HepG2 (cell line): ENCODE data around the gene TGFBI. TPM values are rescaled to one million over a fixed set of nuclear protein-coding genes. Genes with fewer than 3 reads are reported as not detected.

Experiments
- BRCA1 ChIP-seq: sonication (generic); formaldehyde crosslinking; IDR thresholded peaks from 2 replicates; pipeline ENCODE4 v1.4.0; 2020; ENCODE audit warnings: missing genetic modification reagents
- FOXP1 ChIP-seq, 2 experiments: fragments of 450-650 bp in 1 of 2; IDR thresholded peaks; 2 replicates each; pipeline ENCODE4 v1.6.1; 2017 to 2018; ENCODE audit warnings: antibody characterized with exemption in 1 of 2
- GFI1 ChIP-seq: sonication (generic); formaldehyde crosslinking; IDR thresholded peaks from 2 replicates; pipeline ENCODE4 v1.5.0; 2020; ENCODE audit warnings: missing genetic modification reagents, mild to moderate bottlenecking, borderline replicate concordance
- HMG20B ChIP-seq: conservative IDR thresholded peaks from 2 replicates; pipeline ENCODE4 v1.6.1; 2016; ENCODE audit warnings: missing genetic modification reagents, missing compliant biosample characterization
- KDM6A ChIP-seq: IDR thresholded peaks from 2 replicates; pipeline ENCODE4 v1.6.1; 2016; ENCODE audit warnings: low read depth
- PBX3 ChIP-seq: sonication (generic); formaldehyde crosslinking; IDR thresholded peaks from 2 replicates; pipeline ENCODE4 v1.8.1; 2023; ENCODE audit warnings: missing genetic modification reagents, inconsistent platforms, borderline replicate concordance
- RAD51 ChIP-seq: fragments of 450-650 bp; IDR thresholded peaks from 2 replicates; pipeline ENCODE4 v1.6.1; 2016; ENCODE audit warnings: borderline replicate concordance
- RBM22 ChIP-seq: fragments of 200-400 bp; formaldehyde crosslinking; optimal IDR thresholded peaks from 2 replicates; pipeline ENCODE3; 2017; ENCODE audit warnings: mild to moderate bottlenecking, low read length, moderate library complexity
- ZBTB1 ChIP-seq: sonication (generic); formaldehyde crosslinking; IDR thresholded peaks from 2 replicates; pipeline ENCODE4 v1.4.0; 2020; ENCODE audit warnings: missing genetic modification reagents, borderline replicate concordance
- ZBTB46 ChIP-seq: sonication (generic); formaldehyde crosslinking; IDR thresholded peaks from 2 replicates; pipeline ENCODE4 v1.4.0; 2020; ENCODE audit warnings: mild to moderate bottlenecking, missing genetic modification reagents, borderline replicate concordance
- ZBTB7B ChIP-seq: sonication (generic); formaldehyde crosslinking; IDR thresholded peaks from 2 replicates; pipeline ENCODE4 v1.4.0; 2020; ENCODE audit warnings: missing genetic modification reagents
- ZNF138 ChIP-seq: sonication (generic); formaldehyde crosslinking; IDR thresholded peaks from 2 replicates; pipeline ENCODE4 v1.5.0; 2020; ENCODE audit warnings: mild to moderate bottlenecking, low read depth, missing genetic modification reagents
- ZNF205 ChIP-seq: IDR thresholded peaks from 2 replicates; pipeline ENCODE4 v1.6.1; 2018; ENCODE audit warnings: missing biosample characterization, missing genetic modification reagents
- ZNF34 ChIP-seq: sonication (generic); formaldehyde crosslinking; IDR thresholded peaks from 2 replicates; pipeline ENCODE4 v1.4.0; 2020; ENCODE audit warnings: mild to moderate bottlenecking, missing genetic modification reagents, borderline replicate concordance
- ZNF589 ChIP-seq: sonication (generic); formaldehyde crosslinking; conservative IDR thresholded peaks from 2 replicates; pipeline ENCODE4 v1.8.0; 2022; ENCODE audit warnings: mild to moderate bottlenecking, moderate library complexity, missing genetic modification reagents
- ZNF713 ChIP-seq: sonication (generic); formaldehyde crosslinking; IDR thresholded peaks from 2 replicates; pipeline ENCODE4 v1.4.0; 2020; ENCODE audit warnings: mild to moderate bottlenecking, missing genetic modification reagents
- ZNF770 ChIP-seq: sonication (generic); formaldehyde crosslinking; IDR thresholded peaks from 2 replicates; pipeline ENCODE4 v1.5.0; 2020; ENCODE audit warnings: mild to moderate bottlenecking, missing genetic modification reagents
- ZNF773 ChIP-seq: sonication (generic); formaldehyde crosslinking; IDR thresholded peaks from 2 replicates; pipeline ENCODE4 v1.4.0; 2020; ENCODE audit warnings: missing genetic modification reagents, borderline replicate concordance
- ZNF788 ChIP-seq: sonication (generic); formaldehyde crosslinking; IDR thresholded peaks from 2 replicates; pipeline ENCODE4 v1.5.0; 2020; ENCODE audit warnings: mild to moderate bottlenecking, missing genetic modification reagents, borderline replicate concordance
- ZNF839 ChIP-seq: sonication (generic); formaldehyde crosslinking; IDR thresholded peaks from 2 replicates; pipeline ENCODE4 v1.4.0; 2020; ENCODE audit warnings: missing genetic modification reagents, mild to moderate bottlenecking, borderline replicate concordance
- ZZZ3 ChIP-seq: sonication (generic); formaldehyde crosslinking; IDR thresholded peaks from 2 replicates; pipeline ENCODE4 v1.4.0; 2020; ENCODE audit warnings: missing genetic modification reagents, mild to moderate bottlenecking, borderline replicate concordance
- polyA plus RNA-seq, 8 experiments: library from polyadenylated mRNA; depleted of rRNA in 3 of 8; stranded (reverse) in 7 of 8; unstranded in 1 of 8; fragments of >200 nt; fragmentation: Illumina TruSeq in 4 of 8; extraction: Trizol in 4 of 8; gene quantifications; 2 replicates each; pipeline versions ENCODE4 v1.2.1 to v1.2.3, GENCODE V29; 2011 to 2016; ENCODE audit warnings: low read depth in 4 of 8, missing spikeins in 1 of 8, mixed read lengths in 1 of 8; ENCODE audit not compliant: insufficient read depth in 1 of 8
- total RNA-seq, 5 experiments: library from RNA; depleted of rRNA; stranded (reverse); fragments of >200 nt; fragmentation: Illumina TruSeq; extraction: Trizol; gene quantifications; 2 replicates each; pipeline ENCODE4 v1.2.3, GENCODE V29; 2016; ENCODE audit warnings: low read depth in 1 of 5
- TF ChIP-seq, protein P1 (sequence below): sonication (generic); formaldehyde crosslinking; IDR thresholded peaks from 2 replicates; pipeline ENCODE4 v1.8.1; 2023; ENCODE audit warnings: mild to moderate bottlenecking, missing genetic modification reagents

TGFBI gene
- total and polyA plus RNA-seq, 2 of the 13 experiments (the other 11 are each of a cell fraction or from before 2014, with no cell fraction given), result 275 to 457 TPM

- TF ChIP-seq, protein P1, sequence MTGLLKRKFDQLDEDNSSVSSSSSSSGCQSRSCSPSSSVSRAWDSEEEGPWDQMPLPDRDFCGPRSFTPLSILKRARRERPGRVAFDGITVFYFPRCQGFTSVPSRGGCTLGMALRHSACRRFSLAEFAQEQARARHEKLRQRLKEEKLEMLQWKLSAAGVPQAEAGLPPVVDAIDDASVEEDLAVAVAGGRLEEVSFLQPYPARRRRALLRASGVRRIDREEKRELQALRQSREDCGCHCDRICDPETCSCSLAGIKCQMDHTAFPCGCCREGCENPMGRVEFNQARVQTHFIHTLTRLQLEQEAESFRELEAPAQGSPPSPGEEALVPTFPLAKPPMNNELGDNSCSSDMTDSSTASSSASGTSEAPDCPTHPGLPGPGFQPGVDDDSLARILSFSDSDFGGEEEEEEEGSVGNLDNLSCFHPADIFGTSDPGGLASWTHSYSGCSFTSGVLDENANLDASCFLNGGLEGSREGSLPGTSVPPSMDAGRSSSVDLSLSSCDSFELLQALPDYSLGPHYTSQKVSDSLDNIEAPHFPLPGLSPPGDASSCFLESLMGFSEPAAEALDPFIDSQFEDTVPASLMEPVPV, result peak; percentile 88
- TF ChIP-seq RBM22, result no peak
- 0 out of 2 replicates have a peak, but pooled peaks have one; percentile 7 for TF ChIP-seq HMG20B
- TF ChIP-seq ZNF713, result no peak
- peak; percentile 90 for TF ChIP-seq ZNF205 (CRISPR knock-in tag)
- TF ChIP-seq ZBTB1 (CRISPR knock-in tag), result no peak
- no peak for TF ChIP-seq ZNF839 (CRISPR knock-in tag)
- TF ChIP-seq RAD51, result no peak
- 0 out of 2 replicates have a peak, but pooled peaks have one; percentile 24 for TF ChIP-seq PBX3 (CRISPR knock-in tag)
- TF ChIP-seq ZNF138 (CRISPR knock-in tag), result peak; percentile 74; the same call in 1 of the 2 replicates
- TF ChIP-seq BRCA1 (CRISPR knock-in tag), result no peak
- peak; percentile 93; the same call in 1 of the 2 replicates for TF ChIP-seq ZNF34 (CRISPR knock-in tag)
- TF ChIP-seq ZNF589, result peak; percentile 78; the same call in 1 of the 2 replicates
- peak; percentile 63; the same call in 1 of the 2 replicates for TF ChIP-seq ZNF788 (CRISPR knock-in tag)
- no peak for TF ChIP-seq ZBTB46
- no peak for TF ChIP-seq ZNF770 (CRISPR knock-in tag)
- no peak for TF ChIP-seq KDM6A
- peak; percentile 41; the same call in 1 of the 2 replicates for TF ChIP-seq ZBTB7B (CRISPR knock-in tag)
- TF ChIP-seq ZNF773, result peak; percentile 36; the same call in 1 of the 2 replicates
- TF ChIP-seq FOXP1 (IDR thresholded peaks at IDR 0.05), result no peak
- TF ChIP-seq FOXP1 (CRISPR knock-in tag; IDR thresholded peaks at IDR 0.05), result no peak
- TF ChIP-seq ZZZ3 (CRISPR knock-in tag), result 0 out of 2 replicates have a peak, but pooled peaks have one; percentile 51
- peak; percentile 60; the same call in 1 of the 2 replicates for TF ChIP-seq GFI1 (CRISPR knock-in tag)
These were observed at the start of gene TGFBI (continued) for GRCh38 chr5:136028782-136029742.
